Left lung (tissue), 10 donors: ENCODE data around the gene TNIK. TPM values are rescaled to one million over a fixed set of nuclear protein-coding genes. Genes with fewer than 3 reads are reported as not detected.

Experiments used
- ATAC-seq: fragments of 200-7000 bp; cut with Tn5 transposase; one replicate; pipeline ENCODE4 v1.9.1; 2020; ENCODE audit warnings: moderate library complexity
- DNase-seq, 4 donors: peaks; one replicate each; pipeline ENCODE4 v3.0.0-alpha.2; 2013 to 2020
- H3K27ac ChIP-seq, 2 donors: fragments of 200-600 bp; sonication (generic) in 1 of 2; one replicate each; pipeline versions ENCODE4 v1.5.0 to v1.8.0; 2020 to 2021
- H3K27me3 ChIP-seq, 2 donors: fragments of 200-600 bp; sonication (generic) in 1 of 2; one replicate each; pipeline versions ENCODE4 v1.5.0 to v1.8.0; 2020 to 2021
- H3K36me3 ChIP-seq, 2 donors: fragments of 200-600 bp; sonication (generic) in 1 of 2; one replicate each; pipeline versions ENCODE4 v1.5.0 to v1.8.0; 2020 to 2021
- H3K4me1 ChIP-seq, 2 donors: fragments of 200-600 bp; one replicate each; pipeline ENCODE4 v1.8.0; 2021
- H3K4me3 ChIP-seq, 2 donors: fragments of 200-600 bp; sonication (generic) in 1 of 2; one replicate each; pipeline versions ENCODE4 v1.5.0 to v1.8.0; 2020 to 2021; ENCODE audit warnings: mild to moderate bottlenecking in 1 of 2
- H3K9me3 ChIP-seq, 2 donors: fragments of 200-600 bp; sonication (generic) in 1 of 2; one replicate each; pipeline versions ENCODE4 v1.5.0 to v1.8.0; 2020 to 2021
- intact Hi-C, 2 donors: fragments of 100-400 bp; cut with DNase I; formaldehyde crosslinking; loops; one replicate each; pipeline versions ENCODE4 v1.11.2 to v1.14.2; 2022
- polyA plus RNA-seq, 6 donors: library from polyadenylated mRNA; unstranded; fragments of 120-200 nt; gene quantifications; one replicate each; pipeline ENCODE4 v1.2.1, GENCODE V29; 2013; ENCODE audit not compliant: insufficient read length in 6 of 6
- total RNA-seq, 2 donors: library from RNA; stranded (reverse); fragmentation: NEBNext Ultra II Directional; extraction: Animal tissue kit (Norgen Biotek cat#: 25700); gene quantifications; one replicate each; pipeline ENCODE4 v1.2.1, GENCODE V29; 2021
- TF ChIP-seq, protein P1 (sequence below), 2 donors: fragments of 200-600 bp; sonication (generic) in 1 of 2; IDR thresholded peaks; one replicate each; pipeline versions ENCODE4 v1.5.0 to v1.8.0; 2021; ENCODE audit warnings: antibody characterized with exemption in 2 of 2
- donor health status: DM: no; HTN: yes; CAD: no.
- donor health status: DM: no; HTN: no; CAD: no.

The TNIK gene
- total and polyA plus RNA-seq, 8 donors = 14.8 to 42.0 (median 17.4) TPM

GRCh38 chr3:171227359-171227758 is 232.8 kb downstream of the TNIK start:
- H3K27me3 ChIP-seq = no peaks in the 10 kb centered on the region
- ATAC-seq (no peak), DNase-seq (no peak)
- H3K27ac ChIP-seq = no peak overlapping the region
- H3K4me3 ChIP-seq = no peak overlapping the region
- TF ChIP-seq, protein P1, sequence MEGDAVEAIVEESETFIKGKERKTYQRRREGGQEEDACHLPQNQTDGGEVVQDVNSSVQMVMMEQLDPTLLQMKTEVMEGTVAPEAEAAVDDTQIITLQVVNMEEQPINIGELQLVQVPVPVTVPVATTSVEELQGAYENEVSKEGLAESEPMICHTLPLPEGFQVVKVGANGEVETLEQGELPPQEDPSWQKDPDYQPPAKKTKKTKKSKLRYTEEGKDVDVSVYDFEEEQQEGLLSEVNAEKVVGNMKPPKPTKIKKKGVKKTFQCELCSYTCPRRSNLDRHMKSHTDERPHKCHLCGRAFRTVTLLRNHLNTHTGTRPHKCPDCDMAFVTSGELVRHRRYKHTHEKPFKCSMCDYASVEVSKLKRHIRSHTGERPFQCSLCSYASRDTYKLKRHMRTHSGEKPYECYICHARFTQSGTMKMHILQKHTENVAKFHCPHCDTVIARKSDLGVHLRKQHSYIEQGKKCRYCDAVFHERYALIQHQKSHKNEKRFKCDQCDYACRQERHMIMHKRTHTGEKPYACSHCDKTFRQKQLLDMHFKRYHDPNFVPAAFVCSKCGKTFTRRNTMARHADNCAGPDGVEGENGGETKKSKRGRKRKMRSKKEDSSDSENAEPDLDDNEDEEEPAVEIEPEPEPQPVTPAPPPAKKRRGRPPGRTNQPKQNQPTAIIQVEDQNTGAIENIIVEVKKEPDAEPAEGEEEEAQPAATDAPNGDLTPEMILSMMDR (IDR thresholded peaks at IDR 0.05) = no peak
- intact Hi-C loops = no loop called here
- no peaks in the 10 kb centered on the region for H3K36me3 ChIP-seq
- H3K9me3 ChIP-seq = peaks cover 0 to 4% of the 10 kb centered on the region in 2 donors
- no peaks in the 10 kb centered on the region for H3K4me1 ChIP-seq

GRCh38 chr3:171226794-171227193 is 233.4 kb downstream of the TNIK start:
- peaks cover 0 to 4% of the 10 kb centered on the region in 2 donors for H3K9me3 ChIP-seq

GRCh38 chr3:171225708-171226107 is 234.5 kb downstream of the TNIK start:
- H3K4me1 ChIP-seq = no peaks in the 10 kb centered on the region
- ATAC-seq (no peak), DNase-seq (no peak)
- H3K36me3 ChIP-seq = no peaks in the 10 kb centered on the region
- TF ChIP-seq, protein P1 (IDR thresholded peaks at IDR 0.05) = no peak
- no peaks in the 10 kb centered on the region for H3K27me3 ChIP-seq
- H3K9me3 ChIP-seq = peaks cover 0 to 4% of the 10 kb centered on the region in 2 donors
- no peak overlapping the region for H3K27ac ChIP-seq
- intact Hi-C loops = no loop called here
- H3K4me3 ChIP-seq = no peak overlapping the region

More at GRCh38 chr3:171226794-171227193, 233.4 kb downstream of the TNIK start:
- intact Hi-C loops = no loop called here
- DNase-seq (no peak), ATAC-seq (no peak)
- TF ChIP-seq, protein P1 (IDR thresholded peaks at IDR 0.05) = no peak
- Histone ChIP-seq H3K27me3 (no peaks in the 10 kb centered on the region), H3K4me1 (no peaks in the 10 kb centered on the region), H3K27ac (no peak overlapping the region), H3K36me3 (no peaks in the 10 kb centered on the region), H3K4me3 (no peak overlapping the region)

DNA sequence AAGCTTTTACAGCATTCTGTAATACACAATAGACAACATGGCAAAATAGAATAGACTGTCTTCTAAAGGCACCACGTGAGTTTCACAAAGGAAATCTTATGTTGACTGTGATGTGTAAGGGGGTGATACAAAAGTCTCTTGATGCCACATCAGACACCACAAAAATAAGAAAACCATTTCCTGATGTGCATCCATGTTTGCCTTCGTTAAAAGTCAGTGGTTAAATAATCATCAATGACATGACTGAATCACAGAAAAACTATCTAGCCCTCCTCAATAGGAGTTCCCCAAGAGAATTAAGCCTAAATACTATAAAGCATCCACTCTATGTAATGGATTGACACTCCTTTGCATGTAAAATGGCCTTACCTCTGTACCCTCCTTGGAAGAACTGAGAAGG is 235.0 kb downstream of the TNIK start:
- Histone ChIP-seq H3K4me3 (no peak overlapping the region), H3K4me1 (no peaks in the 10 kb centered on the region), H3K27me3 (no peaks in the 10 kb centered on the region), H3K9me3 (peaks cover 0 to 4% of the 10 kb centered on the region in 2 donors), H3K27ac (no peak overlapping the region), H3K36me3 (no peaks in the 10 kb centered on the region)
- no peak for ATAC-seq
- TF ChIP-seq, protein P1 (IDR thresholded peaks at IDR 0.05) = no peak
- DNase-seq = no peak
- intact Hi-C loops = no loop called here

DNA sequence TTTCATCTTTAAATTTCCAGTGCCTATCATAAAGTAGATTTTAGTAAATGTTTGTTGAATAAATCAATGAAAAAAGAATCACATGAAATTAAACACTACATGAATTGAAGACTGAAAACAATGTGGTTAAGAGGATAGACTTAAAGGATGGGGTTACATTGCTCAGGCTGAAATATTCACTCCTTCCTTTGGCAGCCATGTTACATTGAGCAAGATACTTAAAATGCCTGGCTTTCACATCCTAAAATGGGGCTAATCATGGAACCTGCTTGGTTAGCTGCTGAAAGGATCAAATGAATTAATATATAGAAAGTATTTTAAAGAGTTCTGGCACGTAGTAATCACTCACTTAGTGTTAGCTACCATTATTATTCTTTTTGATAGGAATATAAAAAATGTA is 236.8 kb downstream of the TNIK start:
- Histone ChIP-seq H3K4me1 (no peaks in the 10 kb centered on the region), H3K36me3 (no peaks in the 10 kb centered on the region), H3K4me3 (no peak overlapping the region), H3K27ac (no peak overlapping the region), H3K9me3 (peaks cover 0 to 4% of the 10 kb centered on the region in 2 donors), H3K27me3 (no peaks in the 10 kb centered on the region)
- TF ChIP-seq, protein P1 (IDR thresholded peaks at IDR 0.05) = no peak
- ATAC-seq (no peak), DNase-seq (no peak)
- intact Hi-C loops = no loop called here
